H9 (cell line): ENCODE measurements around the gene STYXL2. TPM values are rescaled to one million over a fixed set of nuclear protein-coding genes. Genes with fewer than 3 reads are reported as not detected.

ENCODE experiments used
- DNase-seq: peaks from one replicate; pipeline ENCODE4 v3.0.0-alpha.2; 2017
- H2AFZ ChIP-seq: one replicate; pipeline ENCODE4 v1.6.1; 2013; ENCODE audit warnings: mild to moderate bottlenecking, low read length, control low read depth, moderate library complexity
- H2AK5ac ChIP-seq: 2 replicates; pipeline ENCODE4 v1.6.1; 2013; ENCODE audit warnings: low read length, control low read depth, mixed read lengths; ENCODE audit not compliant: insufficient read length
- H2BK120ac ChIP-seq: one replicate; pipeline ENCODE4 v1.6.1; 2013; ENCODE audit warnings: low read depth, mild to moderate bottlenecking, low read length, control low read depth, inconsistent platforms; ENCODE audit not compliant: poor library complexity, severe bottlenecking
- H2BK12ac ChIP-seq: 2 replicates; pipeline ENCODE4 v1.6.1; 2013; ENCODE audit warnings: low read length, control low read depth, mixed read lengths, low read depth; ENCODE audit not compliant: insufficient read length
- H2BK15ac ChIP-seq: 2 replicates; pipeline ENCODE4 v1.6.1; 2013; ENCODE audit warnings: low read depth, low read length, control low read depth
- H2BK20ac ChIP-seq: one replicate; pipeline ENCODE4 v1.6.1; 2013; ENCODE audit warnings: low read depth, mild to moderate bottlenecking, low read length, control low read depth, inconsistent platforms; ENCODE audit not compliant: poor library complexity, severe bottlenecking
- H2BK5ac ChIP-seq: 2 replicates; pipeline ENCODE4 v1.6.1; 2013; ENCODE audit warnings: low read length, control low read depth, mixed read lengths; ENCODE audit not compliant: insufficient read length
- H3K14ac ChIP-seq: 2 replicates; pipeline ENCODE4 v1.6.1; 2013; ENCODE audit warnings: low read length, control low read depth; ENCODE audit not compliant: insufficient read depth
- H3K18ac ChIP-seq: 2 replicates; pipeline ENCODE4 v1.6.1; 2013; ENCODE audit warnings: low read depth, mild to moderate bottlenecking, mixed read lengths, low read length, control low read depth; ENCODE audit not compliant: insufficient read length
- H3K23ac ChIP-seq: 2 replicates; pipeline ENCODE4 v1.6.1; 2013; ENCODE audit warnings: low read length, control low read depth, mixed read lengths, low read depth; ENCODE audit not compliant: insufficient read length
- H3K23me2 ChIP-seq: 2 replicates; pipeline ENCODE4 v1.6.1; 2013; ENCODE audit warnings: low read depth, mild to moderate bottlenecking, mixed read lengths, low read length, control low read depth; ENCODE audit not compliant: insufficient read length, poor library complexity, severe bottlenecking
- H3K27ac ChIP-seq: 2 replicates; pipeline ENCODE4 v1.5.1; 2013; ENCODE audit warnings: low read length, control low read depth, mixed read lengths, low read depth; ENCODE audit not compliant: insufficient read length
- H3K27me3 ChIP-seq: 2 replicates; pipeline ENCODE4 v1.6.1; 2013; ENCODE audit warnings: low read length, control low read depth, inconsistent platforms; ENCODE audit not compliant: insufficient read depth
- H3K4ac ChIP-seq: 2 replicates; pipeline ENCODE4 v1.6.1; 2013; ENCODE audit warnings: low read depth, mild to moderate bottlenecking, control low read depth, inconsistent platforms, low read length, moderate library complexity
- H3K4me1 ChIP-seq: 2 replicates; pipeline ENCODE4 v1.6.1; 2013; ENCODE audit warnings: low read length, control low read depth, inconsistent platforms; ENCODE audit not compliant: insufficient read depth
- H3K4me2 ChIP-seq: 2 replicates; pipeline ENCODE4 v1.6.1; 2013; ENCODE audit warnings: low read length, control low read depth, mixed read lengths; ENCODE audit not compliant: insufficient read length, insufficient read depth
- H3K56ac ChIP-seq: 2 replicates; pipeline ENCODE4 v1.6.1; 2013; ENCODE audit warnings: low read depth, mild to moderate bottlenecking, mixed read lengths, low read length, control low read depth; ENCODE audit not compliant: insufficient read length
- H3K79me1 ChIP-seq: 2 replicates; pipeline ENCODE4 v1.6.1; 2013; ENCODE audit warnings: low read depth, mild to moderate bottlenecking, moderate library complexity, low read length, control low read depth, inconsistent platforms; ENCODE audit not compliant: insufficient read depth, poor library complexity, severe bottlenecking
- H3K79me2 ChIP-seq: 2 replicates; pipeline ENCODE4 v1.6.1; 2013; ENCODE audit warnings: low read length, control low read depth, inconsistent platforms; ENCODE audit not compliant: insufficient read depth
- H3K9ac ChIP-seq: 2 replicates; pipeline ENCODE4 v1.6.1; 2013; ENCODE audit warnings: low read length, control low read depth, mixed read lengths; ENCODE audit not compliant: insufficient read length; ENCODE audit errors: extremely low read depth
- H3K9me3 ChIP-seq: one replicate; pipeline ENCODE4 v1.6.1; 2013; ENCODE audit warnings: low read depth, low read length, inconsistent platforms; ENCODE audit not compliant: control insufficient read depth
- H3T11ph ChIP-seq: one replicate; pipeline ENCODE4 v1.6.1; 2013; ENCODE audit warnings: mild to moderate bottlenecking, low read length, control low read depth, inconsistent platforms
- H4K20me1 ChIP-seq: one replicate; pipeline ENCODE4 v1.6.1; 2013; ENCODE audit not compliant: control insufficient read depth, insufficient read length, insufficient read depth
- H4K5ac ChIP-seq: 2 replicates; pipeline ENCODE4 v1.6.1; 2013; ENCODE audit warnings: low read depth, mild to moderate bottlenecking, mixed read lengths, low read length, control low read depth; ENCODE audit not compliant: insufficient read length
- H4K8ac ChIP-seq: replicated peaks from 2 replicates; pipeline ENCODE4 v1.6.1; 2013; ENCODE audit warnings: low read length, control low read depth, mixed read lengths, low read depth; ENCODE audit not compliant: insufficient read length
- H4K91ac ChIP-seq: 2 replicates; pipeline ENCODE4 v1.6.1; 2013; ENCODE audit warnings: low read depth, mild to moderate bottlenecking, moderate library complexity, mixed read lengths, low read length, control low read depth; ENCODE audit not compliant: insufficient read length
- H3K27ac Mint-ChIP-seq, 3 experiments: 2 replicates in 2 of 3; 3 replicates in 1 of 3; pipeline ENCODE4 v1.8.0; 2020 to 2021; ENCODE audit warnings: mixed read lengths in 3 of 3, mild to moderate bottlenecking in 1 of 3, moderate library complexity in 1 of 3
- H3K27me3 Mint-ChIP-seq: 2 replicates; pipeline ENCODE4 v1.8.0; 2021; ENCODE audit warnings: low read depth, mild to moderate bottlenecking, moderate library complexity, mixed read lengths
- H3K36me3 Mint-ChIP-seq, 3 experiments: 2 replicates in 2 of 3; 3 replicates in 1 of 3; pipeline ENCODE4 v1.8.0; 2020 to 2021; ENCODE audit warnings: low read depth in 3 of 3, mixed read lengths in 3 of 3; ENCODE audit not compliant: insufficient read depth in 1 of 3
- H3K4me1 Mint-ChIP-seq, 2 experiments: 2 replicates each; pipeline ENCODE4 v1.8.0; 2020; ENCODE audit warnings: mixed read lengths in 2 of 2
- H3K4me3 Mint-ChIP-seq, 2 experiments: 2 replicates in 1 of 2; 3 replicates in 1 of 2; pipeline ENCODE4 v1.8.0; 2020 to 2021; ENCODE audit warnings: mild to moderate bottlenecking in 2 of 2, mixed read lengths in 2 of 2, moderate library complexity in 1 of 2
- H3K9me3 Mint-ChIP-seq, 2 experiments: 2 replicates in 1 of 2; 3 replicates in 1 of 2; pipeline ENCODE4 v1.8.0; 2020; ENCODE audit warnings: mild to moderate bottlenecking in 2 of 2, mixed read lengths in 2 of 2, moderate library complexity in 1 of 2
- CTCF ChIP-seq: fragments of 200-600 bp; sonication (generic); conservative IDR thresholded peaks from 3 replicates; pipeline ENCODE4 v1.8.0; 2021; ENCODE audit warnings: antibody characterized with exemption, mild to moderate bottlenecking
- WGBS: extraction: QIAGEN DNeasy Blood & Tissue Kit; methylation state at CpG from one replicate; pipeline ENCODE4 v1.1.7; 2013; ENCODE audit warnings: missing lambda C conversion rate, low lambda C conversion rate, mixed read lengths; ENCODE audit not compliant: insufficient read length; ENCODE audit errors: extremely low coverage; 5-methylcytosine and 5-hydroxymethylcytosine counted together
- total RNA-seq: library from RNA; stranded (reverse); gene quantifications from 2 replicates; pipeline ENCODE4 v1.2.1, GENCODE V29; 2021

STYXL2 gene
- total RNA-seq, 1 experiment from 2014 or later: 0.09 TPM

- H3T11ph ChIP-seq: no peak overlapping the region
- H3K27me3 Mint-ChIP-seq: peaks cover 27% of the 10 kb centered on the region
- no peak overlapping the region for H2AFZ ChIP-seq
- no peaks in the 10 kb centered on the region for H3K9me3 ChIP-seq
- H2AK5ac ChIP-seq: no peak overlapping the region
- H3K79me1 ChIP-seq: no peaks in the 10 kb centered on the region
- no peak overlapping the region for H3K4ac ChIP-seq
- no peak overlapping the region for H3K56ac ChIP-seq
- H3K79me2 ChIP-seq: no peaks in the 10 kb centered on the region
- no peak overlapping the region for H4K5ac ChIP-seq
- H3K23ac ChIP-seq: no peak overlapping the region
- no peak overlapping the region for H3K4me3 Mint-ChIP-seq
- peaks cover 21 to 25% of the 10 kb centered on the region in 2 experiments for H3K4me1 Mint-ChIP-seq
- no peaks in the 10 kb centered on the region for H3K9me3 Mint-ChIP-seq
- no peak overlapping the region for H3K9ac ChIP-seq
- H3K36me3 Mint-ChIP-seq: peaks cover 0 to 2% (median 0%) of the 10 kb centered on the region in 3 experiments; a peak in 1 of 7 replicates
- no peak overlapping the region for H3K14ac ChIP-seq
- H2BK5ac ChIP-seq: no peak overlapping the region
- no peak overlapping the region for H3K27ac ChIP-seq
- H3K4me1 ChIP-seq: peaks cover 3% of the 10 kb centered on the region; the same call in 1 of the 2 replicates
- no peak overlapping the region for H2BK12ac ChIP-seq
- no peak overlapping the region for H2BK20ac ChIP-seq
- no peak overlapping the region for H3K27ac Mint-ChIP-seq
- no peaks in the 10 kb centered on the region for H4K20me1 ChIP-seq
- H2BK15ac ChIP-seq: no peak overlapping the region
- no peaks in the 10 kb centered on the region for H3K23me2 ChIP-seq
- H4K8ac ChIP-seq: no peak overlapping the region
- H3K4me2 ChIP-seq: no peak overlapping the region
- DNase-seq: no peak
- H3K18ac ChIP-seq: no peak overlapping the region
- no peak overlapping the region for H4K91ac ChIP-seq
- TF ChIP-seq CTCF: no peak
- no CpG with 5 or more reads among the region's 17 CpGs for WGBS
- H3K27me3 ChIP-seq: no peaks in the 10 kb centered on the region
- H2BK120ac ChIP-seq: no peak overlapping the region
Measured at GRCh38 chr1:167126811-167127210, 32.9 kb downstream of the STYXL2 start.
